GM10847 (cell line): Measurements from ENCODE around the gene PROCR.

ENCODE experiments used
- POLR2A ChIP-seq: IDR thresholded peaks from 2 replicates; pipeline ENCODE4 v1.6.1; 2011; ENCODE audit not compliant: insufficient read length; ENCODE audit errors: extremely low read depth

The PROCR gene

GRCh38 chr20:35187584-35188190 lies 15.8 kb downstream of the PROCR start:
- TF ChIP-seq POLR2A: no peak

- TF ChIP-seq POLR2A: no peak
Measured at GRCh38 chr20:35190556-35190955, 18.7 kb downstream of the PROCR start.

GRCh38 chr20:35191419-35192117 lies 19.7 kb downstream of the PROCR start:
- no peak for TF ChIP-seq POLR2A

GRCh38 chr20:35192118-35192872 lies 20.4 kb downstream of the PROCR start:
- TF ChIP-seq POLR2A: no peak

- no peak for TF ChIP-seq POLR2A
Measured at GRCh38 chr20:35196313-35196712, 24.4 kb downstream of the PROCR start.

GRCh38 chr20:35199740-35200139 lies 27.9 kb downstream of the PROCR start:
- TF ChIP-seq POLR2A: no peak

- TF ChIP-seq POLR2A: no peak
Measured at GRCh38 chr20:35200267-35200666, 28.4 kb downstream of the PROCR start.

GRCh38 chr20:35206802-35207201 lies 34.9 kb downstream of the PROCR start:
- TF ChIP-seq POLR2A: no peak

GRCh38 chr20:35207950-35208611 lies 36.2 kb downstream of the PROCR start:
- no peak for TF ChIP-seq POLR2A

- TF ChIP-seq POLR2A: no peak
Measured at GRCh38 chr20:35215066-35215956, 43.4 kb downstream of the PROCR start.

- TF ChIP-seq POLR2A: no peak
Measured at GRCh38 chr20:35216541-35216940, 44.7 kb downstream of the PROCR start.

GRCh38 chr20:35223941-35224340 lies 52.1 kb downstream of the PROCR start:
- no peak for TF ChIP-seq POLR2A

- no peak for TF ChIP-seq POLR2A
Measured at GRCh38 chr20:35224536-35224935, 52.7 kb downstream of the PROCR start.

- TF ChIP-seq POLR2A: no peak
Measured at GRCh38 chr20:35225319-35226125, 53.6 kb downstream of the PROCR start.
